Natural killer cell (primary cell): Measurements from ENCODE around the gene NCDN. TPM values are rescaled to one million over a fixed set of nuclear protein-coding genes. Genes with fewer than 3 reads are reported as not detected.

ENCODE experiments used
- ATAC-seq, 3 donors: fragments of 150-1000 bp in 2 of 3; fragments of 200-7000 bp in 1 of 3; cut with Tn5 transposase; 1 replicate in 1 of 3; 2 replicates in 2 of 3; pipeline ENCODE4 v1.10.0; 2021; ENCODE audit warnings: mild to moderate bottlenecking in 2 of 3, moderate library complexity in 2 of 3
- DNase-seq, 2 donors: peaks; one replicate each; pipeline versions ENCODE4 v3.0.0 to v3.0.0-alpha.2; 2013 to 2021; ENCODE audit warnings: mixed read lengths in 1 of 2
- H3K27ac ChIP-seq: one replicate; pipeline ENCODE4 v1.5.1; 2013; ENCODE audit warnings: mild to moderate bottlenecking, low read length
- H3K27me3 ChIP-seq: one replicate; pipeline ENCODE4 v1.6.1; 2013; ENCODE audit warnings: low read length; ENCODE audit not compliant: control insufficient read depth, insufficient read depth
- H3K36me3 ChIP-seq: one replicate; pipeline ENCODE4 v1.6.1; 2013; ENCODE audit warnings: low read length; ENCODE audit not compliant: control insufficient read depth, insufficient read depth
- H3K4me1 ChIP-seq: one replicate; pipeline ENCODE4 v1.6.1; 2013; ENCODE audit warnings: low read length; ENCODE audit not compliant: control insufficient read depth, insufficient read depth
- H3K4me3 ChIP-seq: one replicate; pipeline ENCODE4 v1.5.1; 2013; ENCODE audit warnings: low read length
- H3K9me3 ChIP-seq: one replicate; pipeline ENCODE4 v1.6.1; 2013; ENCODE audit warnings: low read length; ENCODE audit not compliant: control insufficient read depth, insufficient read depth
- H3K27ac Mint-ChIP-seq, 2 donors: one replicate each; pipeline ENCODE4 v1.8.0; 2022; ENCODE audit warnings: mild to moderate bottlenecking in 2 of 2, mixed read lengths in 2 of 2, moderate library complexity in 1 of 2
- H3K27me3 Mint-ChIP-seq, 2 donors: one replicate each; pipeline ENCODE4 v1.8.0; 2022; ENCODE audit warnings: low read depth in 2 of 2, mixed read lengths in 2 of 2
- H3K36me3 Mint-ChIP-seq: one replicate; pipeline ENCODE4 v1.8.0; 2022; ENCODE audit warnings: mixed read lengths
- H3K4me1 Mint-ChIP-seq, 2 donors: one replicate each; pipeline ENCODE4 v1.8.0; 2022; ENCODE audit warnings: mixed read lengths in 2 of 2
- H3K4me3 Mint-ChIP-seq: one replicate; pipeline ENCODE4 v1.8.0; 2022; ENCODE audit warnings: mild to moderate bottlenecking, moderate library complexity, mixed read lengths
- H3K9me3 Mint-ChIP-seq, 2 donors: one replicate each; pipeline ENCODE4 v1.8.0; 2022; ENCODE audit warnings: mixed read lengths in 2 of 2
- CTCF ChIP-seq: fragments of 200-600 bp; IDR thresholded peaks from one replicate; pipeline ENCODE4 v1.8.0; 2022; ENCODE audit warnings: antibody characterized with exemption
- WGBS: methylation state at CpG from one replicate; pipeline ENCODE4 v1.1.7; 2013; ENCODE audit warnings: missing lambda C conversion rate; ENCODE audit not compliant: insufficient coverage; 5-methylcytosine and 5-hydroxymethylcytosine counted together
- intact Hi-C: fragments of 100-400 bp; cut with micrococcal nuclease; formaldehyde crosslinking; loops from one replicate; pipeline ENCODE4 v1.14.2; 2022
- total RNA-seq, 4 donors: library from RNA; stranded (reverse); fragments of 120-200 nt in 1 of 4; gene quantifications; one replicate each; pipeline versions ENCODE4 v1.2.3 to v1.2.4, GENCODE V29; 2013 to 2022

Gene NCDN
- total RNA-seq, 3 donors from 2014 or later (not counting 1 experiment from before 2014, with no cell fraction given), result 7.9 to 10.7 (median 9.9) TPM

- ATAC-seq, result no peak
- WGBS, result 97% methylated on average over 15 of the region's 15 CpGs
- H3K9me3 Mint-ChIP-seq, result no peaks in the 10 kb centered on the region
- Histone ChIP-seq H3K4me3 (no peak overlapping the region), H3K36me3 (peaks cover 9% of the 10 kb centered on the region), H3K27ac (no peak overlapping the region), H3K9me3 (no peaks in the 10 kb centered on the region), H3K4me1 (peaks cover 13% of the 10 kb centered on the region), H3K27me3 (no peaks in the 10 kb centered on the region)
- H3K4me1 Mint-ChIP-seq, result peaks cover 25 to 46% of the 10 kb centered on the region in 2 donors
- no peak for TF ChIP-seq CTCF
- intact Hi-C loops, result no loop called here
- H3K36me3 Mint-ChIP-seq, result no peaks in the 10 kb centered on the region
- peak overlapping the region in 1 of 2 donors; percentile 82 for H3K27ac Mint-ChIP-seq
- no peaks in the 10 kb centered on the region for H3K27me3 Mint-ChIP-seq
- no peak overlapping the region for H3K4me3 Mint-ChIP-seq
- DNase-seq, result no peak
Observed at GRCh38 chr1:35589516-35590427, 32.2 kb downstream of the NCDN start.

- Histone ChIP-seq H3K27ac (no peak overlapping the region), H3K27me3 (no peaks in the 10 kb centered on the region), H3K4me3 (no peak overlapping the region), H3K4me1 (peaks cover 13% of the 10 kb centered on the region), H3K9me3 (no peaks in the 10 kb centered on the region), H3K36me3 (peaks cover 9% of the 10 kb centered on the region)
- intact Hi-C loops, result no loop called here
- no peak for DNase-seq
- Mint-ChIP-seq H3K4me3 (no peak overlapping the region), H3K36me3 (no peaks in the 10 kb centered on the region), H3K27me3 (no peaks in the 10 kb centered on the region), H3K4me1 (peaks cover 25 to 48% of the 10 kb centered on the region in 2 donors), H3K27ac (no peak overlapping the region), H3K9me3 (no peaks in the 10 kb centered on the region)
- no peak for ATAC-seq
- WGBS, result 96% methylated on average over 25 of the region's 25 CpGs
- TF ChIP-seq CTCF, result no peak
Observed at GRCh38 chr1:35590476-35591040, 33.0 kb downstream of the NCDN start.

DNA sequence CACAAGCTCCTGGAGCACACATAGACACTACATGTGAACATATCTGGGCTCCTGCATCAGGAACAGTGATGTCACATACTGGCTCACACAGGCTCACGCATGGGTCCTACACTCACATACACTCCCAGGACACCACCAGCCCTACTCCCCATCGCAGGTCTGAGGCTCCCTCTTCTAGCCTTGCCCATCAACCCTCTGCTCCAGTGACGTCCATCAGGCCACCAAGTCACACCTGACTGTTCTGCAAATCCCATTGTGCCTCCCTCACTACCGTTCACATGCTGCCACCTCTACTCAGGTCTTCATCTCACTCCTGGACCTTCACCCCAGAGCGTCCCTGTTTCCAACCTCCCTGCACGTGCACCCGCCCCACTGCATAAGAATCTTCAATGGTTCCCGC is 33.6 kb downstream of the NCDN start:
- H3K36me3 ChIP-seq, result peaks cover 9% of the 10 kb centered on the region
- no peak overlapping the region for H3K27ac Mint-ChIP-seq

More for the DNA sequence above, 33.6 kb downstream of the NCDN start:
- intact Hi-C loops, result no loop called here
- Histone ChIP-seq H3K4me1 (peaks cover 13% of the 10 kb centered on the region), H3K27ac (no peak overlapping the region), H3K9me3 (no peaks in the 10 kb centered on the region), H3K27me3 (no peaks in the 10 kb centered on the region), H3K4me3 (no peak overlapping the region)
- Mint-ChIP-seq H3K27me3 (no peaks in the 10 kb centered on the region), H3K9me3 (no peaks in the 10 kb centered on the region), H3K4me1 (peaks cover 20 to 49% of the 10 kb centered on the region in 2 donors), H3K36me3 (no peaks in the 10 kb centered on the region), H3K4me3 (no peak overlapping the region)
- no peak for DNase-seq
- no peak for TF ChIP-seq CTCF
- no peak for ATAC-seq
- 94% methylated on average over 8 of the region's 8 CpGs for WGBS
